Measurements from ENCODE around the gene DHX35.

- TF ChIP-seq POLR2A (IDR thresholded peaks at IDR 0.05; ENCODE audit: extremely low read depth, insufficient read length), result no peak
- no peak for TF ChIP-seq MAX (IDR thresholded peaks at IDR 0.05; ENCODE audit: low read depth, low read length)
- no peak for TF ChIP-seq CTCF (IDR thresholded peaks at IDR 0.05; ENCODE audit: low read depth, low read length)
Measured at GRCh38 chr20:38985060-38985459, 22.9 kb downstream of the DHX35 start.

Data from NB4 (cell line).